Esophagus muscularis mucosa (tissue), 4 donors: Measurements from ENCODE around the gene SYNPO2. TPM values are rescaled to one million over a fixed set of nuclear protein-coding genes. Genes with fewer than 3 reads are reported as not detected.

Experiments
- DNase-seq: peaks from one replicate; pipeline ENCODE4 v3.0.0-alpha.2; 2017; ENCODE audit errors: extremely low spot score
- H3K27ac ChIP-seq, 4 donors: fragments of 200-600 bp; sonication (generic); replicated peaks in 1 of 4; 1 replicate in 3 of 4; 2 replicates in 1 of 4; pipeline ENCODE4 v1.5.1; 2016 to 2019; ENCODE audit warnings: mild to moderate bottlenecking in 1 of 4
- H3K27me3 ChIP-seq, 4 donors: fragments of 200-600 bp; sonication (generic); one replicate each; pipeline versions ENCODE4 v1.5.1 to v1.6.0; 2016 to 2019
- H3K36me3 ChIP-seq, 4 donors: fragments of 200-600 bp; sonication (generic); one replicate each; pipeline ENCODE4 v1.5.1; 2016 to 2019
- H3K4me1 ChIP-seq, 4 donors: fragments of 200-600 bp; sonication (generic); one replicate each; pipeline ENCODE4 v1.5.1; 2016 to 2019
- H3K4me3 ChIP-seq, 4 donors: fragments of 200-600 bp; sonication (generic); 1 replicate in 2 of 4; 2 replicates in 2 of 4; pipeline ENCODE4 v1.5.1; 2016 to 2019; ENCODE audit warnings: mild to moderate bottlenecking in 4 of 4, moderate library complexity in 1 of 4
- H3K9me3 ChIP-seq, 4 donors: fragments of 200-600 bp; sonication (generic); 1 replicate in 3 of 4; 2 replicates in 1 of 4; pipeline ENCODE4 v1.5.1; 2016 to 2019
- EP300 ChIP-seq: sonication (generic); formaldehyde crosslinking; IDR thresholded peaks from one replicate; pipeline ENCODE4 v1.6.1; 2017; ENCODE audit warnings: antibody characterized with exemption
- POLR2A ChIP-seq: fragments of 450-650 bp; IDR thresholded peaks from one replicate; pipeline ENCODE4 v1.6.1; 2017; ENCODE audit warnings: antibody characterized with exemption, moderate library complexity, mild to moderate bottlenecking, low read depth
- POLR2AphosphoS5 ChIP-seq, 2 donors: sonication (generic); formaldehyde crosslinking; IDR thresholded peaks; one replicate each; pipeline ENCODE4 v1.6.1; 2017; ENCODE audit warnings: antibody characterized with exemption in 2 of 2
- WGBS: methylation state at CpG from one replicate; pipeline ENCODE4 v1.1.5; 2018; 5-methylcytosine and 5-hydroxymethylcytosine counted together
- intact Hi-C: fragments of 100-400 bp; cut with DNase I; formaldehyde crosslinking; loops from one replicate; pipeline ENCODE4 v1.15.1; 2023
- total RNA-seq, 4 donors: library from RNA; depleted of rRNA; stranded (reverse); fragments of >200 nt; gene quantifications; one replicate each; pipeline versions ENCODE4 v1.1.0 to v1.2.1, GENCODE V29; 2016
- TF ChIP-seq, protein P1 (sequence below), 3 experiments: fragments of 200-600 bp in 2 of 3; fragments of 450-650 bp in 1 of 3; sonication (generic) in 2 of 3; IDR thresholded peaks; one replicate each; pipeline ENCODE4 v1.5.1; 2017 to 2019; ENCODE audit warnings: antibody characterized with exemption in 3 of 3, mild to moderate bottlenecking in 2 of 3, moderate library complexity in 1 of 3

The SYNPO2 gene
- total RNA-seq, 4 donors from 2014 or later, result 2,073 to 2,783 (median 2,517) TPM

DNA sequence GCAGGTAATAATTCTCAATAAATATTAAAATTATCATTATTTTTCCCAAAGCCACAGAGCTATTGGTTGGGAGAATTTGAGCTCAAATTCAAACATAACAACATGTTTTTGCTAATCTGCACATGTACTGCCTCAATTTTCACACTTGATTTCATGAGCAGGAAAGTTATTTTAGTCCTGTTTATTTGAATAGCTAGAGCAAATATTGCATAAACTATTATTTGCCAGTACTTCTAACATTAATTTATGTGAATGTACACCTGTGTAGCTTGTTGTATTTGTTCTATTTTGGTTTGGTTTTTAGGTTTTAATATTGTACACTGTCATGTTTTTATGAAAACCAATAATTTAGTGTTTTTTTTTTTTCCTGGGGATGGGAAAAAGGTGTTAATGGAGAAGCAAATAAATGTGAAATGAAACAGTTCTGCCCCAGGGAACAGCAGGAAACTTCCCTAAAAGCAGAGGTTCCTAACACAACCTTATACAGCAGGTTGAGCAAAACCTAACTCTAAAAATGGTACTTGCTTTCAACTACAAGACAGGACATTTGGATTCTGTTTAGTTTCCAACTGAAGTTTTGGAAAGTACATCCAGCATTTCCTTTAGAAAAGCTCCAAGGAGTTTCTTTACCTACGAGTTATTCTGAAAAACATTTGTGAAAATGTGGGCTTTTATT, 99.4 kb downstream of the SYNPO2 start:
- 45% methylated on average over 1 of the region's 1 CpG for WGBS
- peak overlapping the region; percentile 85 to 91 (median 90) for H3K27ac ChIP-seq

DNA sequence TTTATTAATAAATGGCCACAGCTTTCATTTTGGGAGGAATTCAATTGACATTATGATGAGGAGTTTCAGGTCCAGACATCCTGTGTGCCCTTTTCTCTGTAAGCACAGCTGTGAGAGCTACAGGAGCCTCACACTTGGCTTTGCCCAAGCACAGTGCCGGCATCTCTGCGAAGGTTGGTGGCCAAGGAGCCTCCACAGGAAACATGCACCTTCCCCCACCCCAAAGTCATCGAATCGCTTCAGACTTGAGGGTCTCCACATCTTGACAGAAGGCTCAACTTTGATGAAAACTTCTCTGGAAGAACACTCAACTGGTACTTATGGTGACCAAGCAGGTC, 100.0 kb downstream of the SYNPO2 start:
- Histone ChIP-seq H3K27me3 (no peaks in the 10 kb centered on the region), H3K4me1 (peaks cover 67 to 99% (median 96%) of the 10 kb centered on the region in 4 donors), H3K4me3 (peak overlapping the region in 1 of 4 donors; percentile 8), H3K36me3 (no peaks in the 10 kb centered on the region), H3K27ac (peak overlapping the region; percentile 85 to 91 (median 90)), H3K9me3 (no peaks in the 10 kb centered on the region)
- peak; percentile 47 for DNase-seq
- 96% methylated on average over 4 of the region's 4 CpGs for WGBS
- intact Hi-C loops, result no loop called here
- TF ChIP-seq, protein P1, sequence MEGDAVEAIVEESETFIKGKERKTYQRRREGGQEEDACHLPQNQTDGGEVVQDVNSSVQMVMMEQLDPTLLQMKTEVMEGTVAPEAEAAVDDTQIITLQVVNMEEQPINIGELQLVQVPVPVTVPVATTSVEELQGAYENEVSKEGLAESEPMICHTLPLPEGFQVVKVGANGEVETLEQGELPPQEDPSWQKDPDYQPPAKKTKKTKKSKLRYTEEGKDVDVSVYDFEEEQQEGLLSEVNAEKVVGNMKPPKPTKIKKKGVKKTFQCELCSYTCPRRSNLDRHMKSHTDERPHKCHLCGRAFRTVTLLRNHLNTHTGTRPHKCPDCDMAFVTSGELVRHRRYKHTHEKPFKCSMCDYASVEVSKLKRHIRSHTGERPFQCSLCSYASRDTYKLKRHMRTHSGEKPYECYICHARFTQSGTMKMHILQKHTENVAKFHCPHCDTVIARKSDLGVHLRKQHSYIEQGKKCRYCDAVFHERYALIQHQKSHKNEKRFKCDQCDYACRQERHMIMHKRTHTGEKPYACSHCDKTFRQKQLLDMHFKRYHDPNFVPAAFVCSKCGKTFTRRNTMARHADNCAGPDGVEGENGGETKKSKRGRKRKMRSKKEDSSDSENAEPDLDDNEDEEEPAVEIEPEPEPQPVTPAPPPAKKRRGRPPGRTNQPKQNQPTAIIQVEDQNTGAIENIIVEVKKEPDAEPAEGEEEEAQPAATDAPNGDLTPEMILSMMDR (IDR thresholded peaks at IDR 0.05), result no peak
- TF ChIP-seq EP300 (no peak), POLR2A (no peak), POLR2AphosphoS5 (IDR thresholded peaks at IDR 0.05) (no peak)

More for the DNA sequence above, 99.4 kb downstream of the SYNPO2 start:
- no peaks in the 10 kb centered on the region for H3K36me3 ChIP-seq
- no peaks in the 10 kb centered on the region for H3K9me3 ChIP-seq
- TF ChIP-seq POLR2A (no peak), EP300 (no peak), POLR2AphosphoS5 (IDR thresholded peaks at IDR 0.05) (no peak)
- TF ChIP-seq, protein P1 (IDR thresholded peaks at IDR 0.05), result no peak
- no peak for DNase-seq
- intact Hi-C loops, result no loop called here
- no peaks in the 10 kb centered on the region for H3K27me3 ChIP-seq
- H3K4me1 ChIP-seq, result peaks cover 67 to 99% (median 96%) of the 10 kb centered on the region in 4 donors
- H3K4me3 ChIP-seq, result no peak overlapping the region

- 63% methylated on average over 7 of the region's 7 CpGs for WGBS
- H3K4me3 ChIP-seq, result peak overlapping the region in 1 of 4 donors; percentile 8
- H3K4me1 ChIP-seq, result peaks cover 66 to 98% (median 95%) of the 10 kb centered on the region in 4 donors
- intact Hi-C loops, result loop anchor here (5.0 kb wide), 1 partner anchor 38 kb away; no protein-coding TSS in a partner anchor
- H3K27ac ChIP-seq, result peak overlapping the region; percentile 85 to 91 (median 90)
- H3K36me3 ChIP-seq, result no peaks in the 10 kb centered on the region
- TF ChIP-seq POLR2A (no peak), EP300 (no peak), POLR2AphosphoS5 (IDR thresholded peaks at IDR 0.05) (peak; percentile 56 to 78)
- H3K9me3 ChIP-seq, result no peaks in the 10 kb centered on the region
- H3K27me3 ChIP-seq, result no peaks in the 10 kb centered on the region
- DNase-seq, result peak; percentile 91
These were observed 100.7 kb downstream of the SYNPO2 start for GRCh38 chr4:118989098-118990080.

DNA sequence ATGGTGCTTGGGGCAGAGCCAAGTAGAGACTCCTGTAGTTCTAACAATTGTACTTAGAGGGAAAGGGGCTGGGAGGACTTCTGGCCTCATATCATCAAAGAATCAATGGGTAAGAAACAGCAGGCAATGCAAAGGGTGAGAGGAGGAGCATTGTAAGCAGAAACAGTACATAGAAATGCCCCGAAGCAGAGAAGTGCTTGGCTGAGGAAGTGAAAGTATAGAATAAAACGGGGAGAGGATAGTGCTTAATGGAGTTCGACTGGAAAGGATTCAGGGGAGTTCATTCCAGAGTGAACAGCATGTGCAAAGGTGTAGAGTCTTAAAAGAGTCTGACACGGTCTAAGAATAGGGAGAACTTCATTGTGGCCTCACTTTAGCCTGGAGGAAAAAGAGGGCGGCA, 103.0 kb downstream of the SYNPO2 start:
- Histone ChIP-seq H3K36me3 (no peaks in the 10 kb centered on the region), H3K9me3 (no peaks in the 10 kb centered on the region), H3K4me3 (no peak overlapping the region), H3K27me3 (no peaks in the 10 kb centered on the region), H3K27ac (peak overlapping the region; percentile 85 to 91 (median 90)), H3K4me1 (peaks cover 66 to 98% (median 94%) of the 10 kb centered on the region in 4 donors)
- no peak for DNase-seq
- 62% methylated on average over 5 of the region's 5 CpGs for WGBS
- TF ChIP-seq, protein P1 (IDR thresholded peaks at IDR 0.05), result no peak
- no peak for TF ChIP-seq EP300
- TF ChIP-seq POLR2A, result no peak
- TF ChIP-seq POLR2AphosphoS5 (IDR thresholded peaks at IDR 0.05), result no peak
- intact Hi-C loops, result loop anchor here (5.0 kb wide), 1 partner anchor 36 kb away; no protein-coding TSS in a partner anchor
